Tibial artery (tissue), 4 donors: ENCODE results near the gene RLF.

Source experiments
- DNase-seq, 2 donors: peaks; one replicate each; pipeline ENCODE4 v3.0.0-alpha.2; 2019
- H3K27ac ChIP-seq, 2 donors: fragments of 200-600 bp; sonication (generic) in 1 of 2; 1 replicate in 1 of 2; 2 replicates in 1 of 2; pipeline ENCODE4 v1.5.1; 2018 to 2019; ENCODE audit warnings: mild to moderate bottlenecking in 1 of 2
- H3K27me3 ChIP-seq, 2 donors: fragments of 200-600 bp; sonication (generic) in 1 of 2; one replicate each; pipeline versions ENCODE4 v1.5.1 to v1.6.0; 2016 to 2019
- H3K36me3 ChIP-seq, 3 donors: fragments of 200-600 bp; sonication (generic) in 2 of 3; one replicate each; pipeline ENCODE4 v1.5.1; 2016 to 2019; ENCODE audit warnings: mild to moderate bottlenecking in 2 of 3
- H3K4me1 ChIP-seq, 4 donors: fragments of 200-600 bp; sonication (generic) in 2 of 4; 1 replicate in 3 of 4; 2 replicates in 1 of 4; pipeline ENCODE4 v1.5.1; 2016 to 2019
- H3K4me3 ChIP-seq, 2 donors: fragments of 200-600 bp; sonication (generic) in 1 of 2; 1 replicate in 1 of 2; 2 replicates in 1 of 2; pipeline ENCODE4 v1.5.1; 2018 to 2019; ENCODE audit warnings: mild to moderate bottlenecking in 2 of 2
- H3K9me3 ChIP-seq, 3 donors: fragments of 200-600 bp; sonication (generic) in 1 of 3; one replicate each; pipeline ENCODE4 v1.5.1; 2016 to 2019
- intact Hi-C: fragments of 100-400 bp; cut with DNase I; formaldehyde crosslinking; loops from one replicate; pipeline ENCODE4 v1.15.0; 2023; ENCODE audit warnings: low total_unique reads
- TF ChIP-seq, protein P1 (sequence below), 2 experiments: fragments of 200-600 bp in 1 of 2; fragments of 450-650 bp in 1 of 2; IDR thresholded peaks; one replicate each; pipeline ENCODE4 v1.5.1; 2017 to 2019; ENCODE audit warnings: antibody characterized with exemption in 2 of 2, mild to moderate bottlenecking in 1 of 2, moderate library complexity in 1 of 2

The RLF gene

DNA sequence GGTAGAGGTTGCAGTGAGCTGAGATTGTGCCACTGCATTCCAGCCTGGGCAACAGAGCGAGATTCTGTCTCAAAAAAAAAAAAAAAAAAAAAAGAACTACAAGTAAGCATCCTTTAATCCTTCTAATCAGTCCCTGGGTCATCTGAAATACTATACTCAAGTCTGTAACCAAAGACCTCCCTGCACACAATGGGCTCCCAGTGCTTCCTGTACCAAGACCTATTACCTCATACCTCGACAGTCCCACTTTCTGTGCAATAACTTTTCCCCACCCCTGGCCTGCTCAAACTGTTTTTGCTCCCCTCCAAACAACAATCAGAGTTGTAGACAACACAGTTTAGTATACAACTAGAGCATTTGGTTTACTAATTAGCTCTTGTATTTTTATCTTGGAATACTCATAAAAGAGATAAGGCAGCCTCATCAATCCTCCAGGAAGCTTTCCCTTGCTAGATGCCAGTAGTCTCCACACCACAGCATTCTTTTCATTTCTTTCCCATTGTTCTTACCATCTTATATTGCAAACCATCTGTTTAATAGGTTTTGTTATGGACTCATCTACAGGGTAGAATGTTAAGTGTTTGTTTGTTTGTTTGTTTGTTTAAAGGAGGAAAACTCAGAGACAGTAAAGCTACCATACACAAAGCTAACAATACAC lies 19.2 kb upstream of the RLF start:
- intact Hi-C loops: loop anchor here (5.0 kb wide), 1 partner anchor 200 kb away; no protein-coding TSS in a partner anchor
- H3K4me3 ChIP-seq: no peak overlapping the region

DNA sequence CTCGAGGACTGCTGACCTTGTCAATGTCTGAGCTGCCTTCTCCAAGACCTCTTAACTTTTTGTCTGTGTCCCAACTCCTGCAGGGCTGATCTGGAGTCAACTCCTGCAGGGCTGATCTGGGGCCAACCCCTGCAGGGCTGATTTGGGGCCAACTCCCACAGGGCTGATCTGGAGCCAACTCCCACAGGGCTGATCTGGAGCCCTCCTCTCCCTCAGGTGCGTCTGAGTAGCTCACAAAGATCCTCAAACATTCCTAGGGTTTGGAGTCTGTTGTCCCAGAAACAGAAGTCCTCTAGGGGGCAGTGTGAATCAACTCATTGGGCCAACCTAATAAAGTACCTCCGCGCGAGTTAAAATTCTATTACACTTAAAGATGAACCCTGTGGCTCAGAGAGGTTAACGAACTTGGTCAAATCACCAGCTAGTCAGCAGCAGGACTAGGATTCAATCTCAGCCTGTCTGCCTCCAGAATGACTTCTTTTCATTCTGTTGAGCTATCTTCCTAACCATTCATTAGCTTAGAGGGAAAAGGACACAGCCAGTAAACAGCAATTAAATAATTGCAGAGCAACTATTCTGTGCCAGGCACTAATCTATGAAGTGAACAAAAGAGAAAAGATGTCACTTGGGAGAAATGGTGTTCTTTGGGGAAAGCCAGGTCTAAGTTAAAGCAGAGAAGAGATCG lies 17.2 kb upstream of the RLF start:
- DNase-seq: peak in 1 of 2 donors; percentile 35
- TF ChIP-seq, protein P1, sequence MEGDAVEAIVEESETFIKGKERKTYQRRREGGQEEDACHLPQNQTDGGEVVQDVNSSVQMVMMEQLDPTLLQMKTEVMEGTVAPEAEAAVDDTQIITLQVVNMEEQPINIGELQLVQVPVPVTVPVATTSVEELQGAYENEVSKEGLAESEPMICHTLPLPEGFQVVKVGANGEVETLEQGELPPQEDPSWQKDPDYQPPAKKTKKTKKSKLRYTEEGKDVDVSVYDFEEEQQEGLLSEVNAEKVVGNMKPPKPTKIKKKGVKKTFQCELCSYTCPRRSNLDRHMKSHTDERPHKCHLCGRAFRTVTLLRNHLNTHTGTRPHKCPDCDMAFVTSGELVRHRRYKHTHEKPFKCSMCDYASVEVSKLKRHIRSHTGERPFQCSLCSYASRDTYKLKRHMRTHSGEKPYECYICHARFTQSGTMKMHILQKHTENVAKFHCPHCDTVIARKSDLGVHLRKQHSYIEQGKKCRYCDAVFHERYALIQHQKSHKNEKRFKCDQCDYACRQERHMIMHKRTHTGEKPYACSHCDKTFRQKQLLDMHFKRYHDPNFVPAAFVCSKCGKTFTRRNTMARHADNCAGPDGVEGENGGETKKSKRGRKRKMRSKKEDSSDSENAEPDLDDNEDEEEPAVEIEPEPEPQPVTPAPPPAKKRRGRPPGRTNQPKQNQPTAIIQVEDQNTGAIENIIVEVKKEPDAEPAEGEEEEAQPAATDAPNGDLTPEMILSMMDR (IDR thresholded peaks at IDR 0.05): peak; percentile 72 to 73
- H3K36me3 ChIP-seq: no peaks in the 10 kb centered on the region
- no peak overlapping the region for H3K27ac ChIP-seq
- H3K4me3 ChIP-seq: no peak overlapping the region
- H3K4me1 ChIP-seq: no peaks in the 10 kb centered on the region
- intact Hi-C loops: loop anchor here (5.0 kb wide), 1 partner anchor 198 kb away; no protein-coding TSS in a partner anchor
- H3K27me3 ChIP-seq: peaks cover 0 to 12% of the 10 kb centered on the region in 2 donors
- no peaks in the 10 kb centered on the region for H3K9me3 ChIP-seq

More for the DNA sequence above, 19.2 kb upstream of the RLF start:
- Histone ChIP-seq H3K9me3 (no peaks in the 10 kb centered on the region), H3K27me3 (peaks cover 0 to 11% of the 10 kb centered on the region in 2 donors), H3K27ac (no peak overlapping the region), H3K36me3 (no peaks in the 10 kb centered on the region), H3K4me1 (no peaks in the 10 kb centered on the region)
- TF ChIP-seq, protein P1 (IDR thresholded peaks at IDR 0.05): no peak
- no peak for DNase-seq

DNA sequence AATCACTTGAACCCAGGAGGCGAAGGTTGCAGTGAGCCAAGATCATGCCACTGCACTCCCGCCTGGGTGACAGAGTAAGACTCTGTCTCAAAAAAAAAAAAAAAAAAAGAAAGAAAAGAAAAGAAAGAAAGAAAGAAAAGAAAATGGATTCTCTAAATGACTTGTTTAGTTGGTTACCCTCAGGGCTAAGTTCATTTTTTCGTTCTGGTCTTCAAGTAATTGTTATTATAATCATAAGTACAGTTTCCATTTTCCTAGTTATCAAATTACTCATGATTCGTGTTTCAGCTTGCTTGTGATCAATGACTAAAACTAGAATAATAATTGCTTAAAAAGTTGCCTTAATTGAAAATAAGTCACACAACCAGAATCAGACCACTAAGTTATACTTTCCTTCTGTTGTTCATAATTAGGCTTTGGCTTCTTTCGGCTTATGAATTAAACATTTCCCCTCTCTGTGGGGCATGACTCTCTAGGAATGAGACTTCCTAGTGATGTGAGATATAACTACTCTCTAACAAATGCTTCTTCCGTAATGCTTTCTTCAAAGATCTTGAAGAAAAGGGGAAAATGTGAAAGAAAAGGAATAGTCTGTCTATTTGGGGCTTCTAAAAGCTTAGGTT lies 9.6 kb upstream of the RLF start:
- TF ChIP-seq, protein P1 (IDR thresholded peaks at IDR 0.05): no peak
- intact Hi-C loops: loop anchor here (5.0 kb wide), 1 partner anchor 166 kb away; the partner anchor contains the start of gene COL9A2
- no peaks in the 10 kb centered on the region for H3K9me3 ChIP-seq
- no peaks in the 10 kb centered on the region for H3K4me1 ChIP-seq
- no peak overlapping the region for H3K4me3 ChIP-seq
- DNase-seq: no peak
- H3K36me3 ChIP-seq: no peaks in the 10 kb centered on the region
- H3K27ac ChIP-seq: no peak overlapping the region
- H3K27me3 ChIP-seq: peaks cover 0 to 4% of the 10 kb centered on the region in 2 donors

DNA sequence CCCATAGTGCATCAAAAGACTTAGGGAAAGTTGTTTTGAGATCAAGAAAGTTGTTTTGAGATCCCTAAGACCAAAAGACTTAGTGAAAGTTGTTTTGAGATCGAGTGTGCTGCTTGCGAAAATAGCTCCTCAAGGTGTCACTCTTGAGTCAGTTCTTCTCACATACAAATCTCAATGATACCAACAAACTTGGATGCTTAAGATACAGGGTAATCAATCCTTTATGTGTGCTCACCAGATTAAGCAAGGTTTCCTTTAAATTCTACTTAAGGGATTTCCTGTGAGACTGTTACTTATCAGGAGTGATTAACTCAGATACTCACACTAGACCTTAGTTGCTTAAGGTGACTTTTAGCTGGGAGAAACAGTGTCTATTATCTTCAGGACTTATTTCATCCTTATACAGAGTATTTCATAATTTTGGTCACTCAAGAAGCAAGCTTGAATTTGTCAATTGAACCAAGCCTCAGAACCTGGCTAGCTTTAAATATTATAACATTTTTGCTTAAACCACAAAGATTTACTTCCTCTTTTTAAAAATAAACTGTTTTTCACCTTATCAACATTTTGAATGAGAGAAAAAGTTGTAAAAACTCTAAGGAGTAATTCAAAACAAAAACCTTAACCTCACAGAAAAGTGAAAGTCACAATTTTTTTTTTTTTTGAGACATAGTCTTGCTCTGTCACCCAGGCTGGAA lies 8.0 kb upstream of the RLF start:
- no peak for DNase-seq

DNA sequence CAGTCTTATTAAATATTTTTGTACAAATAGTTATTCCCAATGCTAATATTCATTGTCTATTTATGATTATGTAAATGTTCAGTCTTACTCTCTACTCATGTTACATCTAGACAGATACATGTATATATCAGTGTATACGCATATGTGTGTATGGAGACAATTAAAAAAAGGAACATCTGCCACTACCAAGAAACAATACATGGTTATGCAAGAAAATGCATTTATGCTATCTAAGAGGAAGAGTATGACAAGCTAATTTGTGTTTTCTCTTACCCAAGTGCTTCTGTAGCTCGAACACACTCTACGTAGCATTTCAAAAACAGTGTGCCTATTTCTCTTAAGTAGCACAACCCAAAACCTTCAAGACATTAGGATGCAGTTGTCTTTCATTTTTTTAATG lies 6.1 kb upstream of the RLF start:
- TF ChIP-seq, protein P1 (IDR thresholded peaks at IDR 0.05): no peak
- Histone ChIP-seq H3K4me1 (no peaks in the 10 kb centered on the region), H3K27ac (no peak overlapping the region), H3K4me3 (no peak overlapping the region), H3K36me3 (no peaks in the 10 kb centered on the region), H3K27me3 (no peaks in the 10 kb centered on the region), H3K9me3 (no peaks in the 10 kb centered on the region)
- DNase-seq: no peak
- intact Hi-C loops: no loop called here

More for the DNA sequence above, 8.0 kb upstream of the RLF start:
- H3K27ac ChIP-seq: no peak overlapping the region
- peaks cover 0 to 4% of the 10 kb centered on the region in 2 donors for H3K27me3 ChIP-seq
- TF ChIP-seq, protein P1 (IDR thresholded peaks at IDR 0.05): peak; percentile 68 to 73
- H3K9me3 ChIP-seq: no peaks in the 10 kb centered on the region
- no peaks in the 10 kb centered on the region for H3K36me3 ChIP-seq
- H3K4me1 ChIP-seq: no peaks in the 10 kb centered on the region
- H3K4me3 ChIP-seq: no peak overlapping the region
- intact Hi-C loops: loop anchor here (5.0 kb wide), 1 partner anchor 164 kb away; the partner anchor contains the start of gene COL9A2
